HG03342 (cell line): ENCODE measurements around the gene GPR35.
"Not testable (repeated sequence)": the region's sequence is repeated elsewhere in the genome, so short reads cannot be mapped to it uniquely, and the experiment has no call there.

Experiments
- ATAC-seq: cut with Tn5 transposase; IDR thresholded peaks from one replicate; pipeline ENCODE4 v1.9.1; 2021; ENCODE audit warnings: mild to moderate bottlenecking, moderate library complexity; ENCODE audit not compliant: unreplicated experiment

GPR35 gene

DNA sequence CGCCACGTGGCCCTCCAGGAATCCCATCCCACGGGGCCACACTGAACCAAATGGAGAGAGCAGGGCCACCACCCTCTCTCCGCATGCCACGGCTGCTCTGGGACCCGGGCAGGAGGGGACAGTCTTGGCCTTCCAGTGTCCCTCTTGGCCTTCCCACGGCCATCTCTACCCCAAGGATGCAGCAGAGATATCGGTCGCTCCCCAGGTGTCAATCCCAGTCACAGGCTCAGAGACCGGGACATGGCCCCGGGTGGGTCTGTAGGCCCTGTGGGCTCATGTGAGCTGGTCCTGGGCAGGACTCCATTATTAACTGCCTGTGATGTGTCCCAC is 23.5 kb upstream of the GPR35 start:
- ATAC-seq = no peak

DNA sequence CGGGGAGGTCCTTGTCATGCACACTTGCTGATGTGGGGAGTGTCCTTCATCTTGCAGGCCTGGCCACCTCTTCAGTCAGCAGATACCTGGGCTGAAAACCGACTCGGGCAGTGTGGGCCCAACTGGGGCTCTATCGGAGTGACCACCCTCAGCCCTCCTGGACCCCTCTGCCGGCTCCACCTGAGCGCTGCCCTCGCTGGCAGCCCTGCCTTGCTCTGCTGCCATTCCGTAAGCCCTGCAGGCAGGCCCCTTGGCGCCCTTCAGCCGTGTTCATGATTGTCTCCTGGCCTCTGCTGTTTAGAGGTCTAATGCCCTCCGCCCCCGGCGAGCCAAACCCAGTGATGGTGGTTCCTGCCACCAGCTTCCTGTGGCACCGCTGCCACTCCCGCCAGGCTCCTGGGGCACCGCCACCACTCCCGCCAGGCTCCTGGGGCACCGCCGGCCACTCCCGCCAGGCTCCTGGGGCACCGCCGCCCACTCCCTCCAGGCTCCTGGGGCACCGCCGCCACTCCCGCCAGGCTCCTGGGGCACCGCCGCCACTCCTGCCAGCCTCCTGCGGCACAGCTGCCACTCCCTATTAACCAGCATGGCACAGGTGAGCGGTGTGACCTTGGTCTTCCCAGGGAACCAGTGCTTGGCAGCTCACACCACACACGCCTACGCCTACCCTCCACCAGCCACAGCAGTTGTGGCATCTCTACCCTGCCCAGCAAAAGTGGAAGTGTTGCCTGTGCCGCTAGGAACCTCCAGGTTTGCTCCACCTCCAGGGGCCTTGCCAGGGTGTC is 22.8 kb upstream of the GPR35 start:
- ATAC-seq = no peak

DNA sequence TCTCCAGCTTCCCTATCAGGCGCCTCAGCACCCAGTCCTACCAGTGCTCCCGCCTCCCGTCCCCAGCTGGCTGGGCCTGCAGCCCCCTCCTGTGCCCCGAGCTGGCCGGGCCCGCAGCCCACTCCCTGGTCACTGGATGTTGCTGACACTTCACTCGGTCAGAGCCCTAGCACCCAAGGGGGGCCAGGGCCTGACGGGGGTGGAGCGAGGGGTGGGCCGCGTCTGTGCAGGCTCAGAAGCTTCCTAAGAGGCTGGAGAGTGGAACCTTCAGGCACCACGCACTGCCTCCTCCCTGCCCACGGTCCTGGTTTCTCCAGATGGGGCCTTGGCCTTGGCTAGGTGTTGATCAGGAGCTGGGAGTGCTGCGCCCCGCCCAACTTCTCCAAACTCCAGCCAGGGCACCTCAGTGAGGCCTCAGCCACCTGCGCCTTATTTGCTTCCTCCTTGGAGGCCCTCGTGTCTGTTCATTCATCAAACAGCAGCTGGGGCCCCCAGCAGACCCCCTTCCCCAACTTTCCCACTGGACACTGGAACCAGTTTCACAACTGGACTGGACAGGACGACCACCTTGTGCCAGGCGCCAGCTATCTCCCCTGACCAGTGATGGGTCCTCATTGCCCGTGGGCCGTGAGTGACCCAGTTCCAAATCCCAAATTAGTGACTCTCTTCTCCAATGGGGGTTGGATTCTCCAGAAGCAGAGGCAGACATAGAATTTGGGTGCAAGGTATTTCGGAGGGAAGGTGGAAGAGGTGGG is 22.0 kb upstream of the GPR35 start:
- no peak for ATAC-seq

DNA sequence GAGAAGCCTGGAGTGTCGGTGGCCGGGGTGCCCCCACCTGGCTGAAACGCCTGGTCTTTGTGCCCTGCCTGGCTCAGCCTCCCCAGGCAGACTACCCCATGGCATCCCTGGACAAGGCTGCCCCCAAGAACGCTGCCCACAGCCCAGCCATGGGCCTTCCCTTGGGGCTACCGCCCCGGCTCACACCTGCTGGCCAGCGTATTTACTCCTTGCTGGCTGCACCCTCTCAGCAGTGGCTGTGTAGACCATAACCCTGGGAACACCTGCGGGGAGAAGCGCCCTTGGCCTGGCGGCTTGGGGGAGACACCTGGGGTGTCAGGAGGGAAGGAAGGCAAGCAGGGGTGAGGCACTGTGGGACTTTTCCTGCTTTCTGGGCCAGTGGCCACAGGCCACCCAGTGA is 21.4 kb upstream of the GPR35 start:
- no peak for ATAC-seq

DNA sequence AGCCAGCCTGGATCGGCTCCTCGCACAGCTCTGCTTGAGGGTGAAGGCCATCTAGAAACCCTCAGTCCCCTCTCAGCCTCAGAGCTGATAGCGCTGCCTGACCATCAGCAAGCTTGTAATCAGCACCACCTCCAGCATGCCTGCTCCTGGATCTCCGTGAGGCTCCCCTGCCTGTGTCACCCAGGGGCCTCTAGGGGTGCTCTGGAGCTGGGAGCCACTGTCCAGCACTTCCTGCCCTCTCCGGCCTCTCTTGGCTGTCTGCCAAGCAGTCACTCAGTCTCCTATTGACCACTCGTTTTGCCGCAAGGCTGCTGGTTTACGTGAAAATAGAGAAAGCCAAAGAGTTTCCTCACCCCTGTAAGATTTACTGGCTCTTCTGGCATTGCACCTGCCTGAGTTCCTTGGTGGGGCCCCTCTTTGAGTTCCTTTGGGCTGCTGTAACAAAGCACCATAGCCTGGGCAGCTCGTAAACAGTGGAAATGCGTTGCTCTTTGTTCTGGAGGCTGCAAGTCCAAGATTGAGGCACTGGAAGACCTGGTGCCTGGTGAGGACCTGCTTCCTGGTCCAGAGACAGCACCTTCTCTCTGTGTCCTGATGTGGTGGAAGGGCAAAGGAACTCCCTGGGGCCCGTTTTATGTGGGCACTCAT is 20.9 kb upstream of the GPR35 start:
- no peak for ATAC-seq

DNA sequence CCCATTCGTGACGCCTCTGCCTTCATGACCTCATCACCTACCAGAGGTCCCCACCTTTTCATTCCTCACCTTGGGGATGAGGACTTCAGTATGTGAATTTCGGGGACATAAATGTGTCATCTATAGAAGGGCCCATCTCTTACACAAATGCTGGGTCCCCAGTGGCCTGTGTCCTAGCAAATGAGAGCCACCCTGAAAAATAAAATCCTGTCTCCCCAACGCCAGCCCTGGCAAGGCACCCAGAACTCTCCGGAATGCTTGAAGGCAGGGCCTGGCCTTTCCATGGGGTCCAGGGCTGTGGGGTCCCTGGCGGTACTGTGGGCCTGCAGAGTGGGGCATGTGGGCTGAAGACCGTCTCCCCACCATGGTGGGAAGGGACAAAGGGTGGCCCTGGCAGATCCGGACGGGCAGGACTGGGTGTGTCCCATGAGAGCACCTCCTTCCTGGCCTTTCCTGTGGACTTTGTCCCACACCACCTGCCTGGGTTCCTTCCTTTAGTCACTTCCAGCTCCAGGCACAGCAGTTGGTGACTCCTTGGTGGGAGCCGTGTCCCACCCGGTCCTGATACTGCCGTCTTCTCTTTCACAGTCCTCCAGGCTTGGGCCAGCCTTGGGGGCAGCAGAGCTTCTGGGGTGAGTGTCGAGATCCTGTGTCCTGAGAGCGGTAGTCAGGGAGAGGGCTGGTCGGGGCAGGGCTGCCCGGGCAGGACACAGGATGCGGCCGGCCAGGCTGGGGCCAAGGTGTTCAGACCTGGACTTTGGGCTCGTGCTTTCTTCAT is 20.2 kb upstream of the GPR35 start:
- ATAC-seq = no peak

DNA sequence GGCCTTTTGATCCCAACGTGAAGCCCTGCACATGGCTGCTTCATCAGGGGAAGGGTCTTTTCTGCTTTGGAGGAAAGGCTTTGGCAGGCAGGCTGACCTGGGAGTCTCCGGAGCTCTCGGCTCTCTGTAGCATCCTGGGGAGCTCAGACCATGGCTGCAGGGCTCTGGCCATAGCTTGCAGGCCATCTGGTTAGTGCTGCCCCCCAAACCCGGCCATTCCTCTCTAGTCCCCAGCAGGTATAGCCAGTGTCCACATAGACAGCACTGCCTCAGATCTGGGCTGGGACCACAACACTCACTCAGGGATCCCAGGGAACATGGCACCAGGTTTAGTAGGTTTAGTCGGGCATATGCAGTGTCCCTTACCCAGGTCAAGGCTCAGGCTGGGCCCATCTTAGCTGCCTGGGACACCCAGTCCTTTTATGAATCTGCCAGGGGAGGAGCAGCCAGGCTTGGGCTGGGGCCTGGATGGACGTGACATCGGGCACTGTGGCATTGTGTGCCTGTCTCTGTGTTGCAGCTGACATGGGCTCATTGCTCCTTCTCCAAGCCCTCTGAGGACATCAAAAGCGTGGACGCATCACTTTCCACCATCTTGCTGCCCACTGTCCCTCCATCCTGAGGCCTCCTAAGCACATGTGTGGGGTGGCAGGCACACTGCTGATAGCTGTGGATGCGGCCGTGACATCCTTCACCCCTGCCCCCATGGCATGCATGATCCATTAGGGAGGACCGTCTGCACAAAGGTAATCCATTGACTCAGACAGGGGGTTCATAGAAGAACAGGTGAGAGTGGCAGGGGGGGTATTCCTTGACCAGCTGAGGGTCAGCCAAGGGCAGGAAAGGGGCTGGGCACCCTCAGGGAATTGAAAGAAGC is 19.2 kb upstream of the GPR35 start:
- ATAC-seq = no peak

DNA sequence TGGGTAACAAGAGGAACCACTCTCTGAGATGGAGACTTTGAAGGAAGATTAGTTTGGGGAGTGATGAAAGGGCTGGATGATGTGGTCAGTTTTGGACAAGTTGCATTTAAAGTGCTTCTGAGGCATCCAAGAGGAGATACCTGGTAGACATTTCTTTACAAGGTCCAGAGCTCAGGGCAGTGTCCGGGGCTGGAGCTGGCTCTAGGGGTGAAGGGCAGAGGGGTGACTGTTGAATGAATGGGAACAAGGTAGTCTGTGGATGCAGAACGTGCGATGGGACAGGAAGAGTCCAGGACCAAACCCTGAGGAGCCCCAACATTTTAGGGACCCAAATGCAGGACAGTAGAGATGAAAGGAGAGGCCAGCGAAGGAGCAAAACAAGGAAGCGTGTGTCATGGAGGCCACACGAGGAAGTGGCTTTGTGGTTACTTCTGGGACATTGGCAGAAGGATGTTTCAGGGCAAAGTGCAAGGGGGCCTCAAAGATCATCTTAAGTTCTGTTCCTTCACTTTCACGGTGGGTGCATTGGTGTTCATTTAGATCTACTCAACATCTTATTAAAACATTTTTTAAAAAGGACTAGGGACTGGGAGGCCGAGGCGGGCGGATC is 13.6 kb upstream of the GPR35 start:
- no peak for ATAC-seq

DNA sequence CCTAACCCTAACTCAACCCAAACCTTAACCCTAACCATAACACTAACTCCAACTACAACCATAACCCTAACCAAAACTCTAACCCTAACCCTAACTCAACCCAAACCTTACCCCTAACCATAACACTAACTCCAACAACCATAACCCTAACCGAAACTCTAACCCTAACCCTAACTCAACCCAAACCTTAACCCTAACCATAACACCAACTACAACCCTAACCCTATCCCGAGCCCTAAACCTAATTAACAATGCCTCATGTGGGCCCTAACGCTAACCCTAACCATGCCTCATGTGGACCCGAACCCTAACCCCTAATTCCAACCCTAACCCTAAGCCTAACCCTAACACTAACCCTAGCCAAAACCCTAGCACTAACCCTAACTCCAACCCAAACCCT is 11.5 kb upstream of the GPR35 start:
- no peak for ATAC-seq

DNA sequence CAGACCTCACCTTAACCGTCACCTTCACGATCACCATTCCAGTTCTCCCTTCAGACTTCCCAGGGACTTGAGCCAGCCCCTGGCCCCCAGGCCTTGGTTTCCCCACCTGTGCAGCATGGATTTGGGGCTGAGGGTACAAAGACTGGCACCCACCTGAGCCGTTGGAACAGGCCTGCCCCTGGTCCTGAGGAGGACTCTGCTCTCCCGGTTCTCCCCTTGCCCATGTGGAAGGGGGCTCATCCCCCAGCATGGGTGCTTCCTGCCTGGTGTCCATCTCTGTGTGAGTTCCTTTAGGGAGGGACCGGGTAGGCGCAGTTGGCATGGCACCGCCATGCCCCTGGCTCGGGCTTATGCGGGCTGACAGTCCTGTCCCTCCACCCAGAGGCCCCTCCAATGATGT is 10.9 kb upstream of the GPR35 start:
- ATAC-seq = no peak

DNA sequence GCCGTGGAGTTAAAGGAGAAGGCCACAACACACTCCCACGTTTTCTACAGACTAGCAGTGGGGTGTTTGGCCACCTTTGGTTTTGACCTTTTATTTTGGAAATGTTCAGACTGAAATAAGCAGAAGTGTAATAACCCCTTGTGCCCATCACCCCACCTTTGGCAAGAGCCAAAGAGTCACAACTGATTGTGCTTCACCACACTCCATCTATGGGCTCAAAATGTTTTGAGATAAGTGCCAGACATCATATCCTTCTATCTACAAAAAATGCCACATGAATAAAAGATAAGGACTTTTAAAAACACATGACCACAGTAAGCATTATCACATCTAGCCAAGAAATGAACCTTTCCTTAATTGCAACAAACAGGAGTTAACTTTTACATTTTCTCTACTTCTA is 9.9 kb upstream of the GPR35 start:
- ATAC-seq = no peak

DNA sequence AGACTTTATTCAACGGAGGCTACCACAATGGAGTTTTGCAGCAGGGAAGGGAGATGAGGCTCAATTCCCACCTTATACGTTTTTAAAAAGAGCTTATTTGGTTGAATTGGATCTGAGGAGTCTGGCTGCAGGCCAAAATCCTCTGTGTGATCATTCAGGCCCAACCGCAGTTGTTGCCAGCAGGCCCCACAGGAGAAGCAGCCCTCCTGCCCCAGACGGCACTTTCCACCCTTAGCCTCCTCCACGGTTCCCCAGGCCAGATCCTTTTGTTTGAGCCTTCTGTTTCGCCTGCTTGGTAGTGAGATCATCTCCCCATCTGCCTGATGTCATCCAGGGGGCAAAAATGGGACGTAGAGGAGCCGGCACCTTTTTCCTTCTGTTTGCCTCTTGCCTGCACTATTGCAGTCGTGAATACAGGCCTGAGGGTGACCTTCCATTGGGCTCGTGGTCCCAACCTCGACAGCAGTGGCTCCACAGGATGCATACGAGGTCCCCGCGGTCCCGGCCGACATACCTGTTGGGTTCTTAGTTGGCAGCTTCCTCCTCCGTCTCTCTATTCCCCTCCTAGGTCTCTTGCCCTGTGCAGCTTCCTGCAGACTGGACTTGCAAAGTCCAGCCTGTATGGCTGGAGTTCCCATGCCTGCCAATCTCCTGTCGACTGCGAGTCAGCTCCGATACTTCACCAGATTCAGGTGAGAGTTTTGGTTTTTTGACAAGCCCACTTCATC is 9.3 kb upstream of the GPR35 start:
- ATAC-seq = no peak

DNA sequence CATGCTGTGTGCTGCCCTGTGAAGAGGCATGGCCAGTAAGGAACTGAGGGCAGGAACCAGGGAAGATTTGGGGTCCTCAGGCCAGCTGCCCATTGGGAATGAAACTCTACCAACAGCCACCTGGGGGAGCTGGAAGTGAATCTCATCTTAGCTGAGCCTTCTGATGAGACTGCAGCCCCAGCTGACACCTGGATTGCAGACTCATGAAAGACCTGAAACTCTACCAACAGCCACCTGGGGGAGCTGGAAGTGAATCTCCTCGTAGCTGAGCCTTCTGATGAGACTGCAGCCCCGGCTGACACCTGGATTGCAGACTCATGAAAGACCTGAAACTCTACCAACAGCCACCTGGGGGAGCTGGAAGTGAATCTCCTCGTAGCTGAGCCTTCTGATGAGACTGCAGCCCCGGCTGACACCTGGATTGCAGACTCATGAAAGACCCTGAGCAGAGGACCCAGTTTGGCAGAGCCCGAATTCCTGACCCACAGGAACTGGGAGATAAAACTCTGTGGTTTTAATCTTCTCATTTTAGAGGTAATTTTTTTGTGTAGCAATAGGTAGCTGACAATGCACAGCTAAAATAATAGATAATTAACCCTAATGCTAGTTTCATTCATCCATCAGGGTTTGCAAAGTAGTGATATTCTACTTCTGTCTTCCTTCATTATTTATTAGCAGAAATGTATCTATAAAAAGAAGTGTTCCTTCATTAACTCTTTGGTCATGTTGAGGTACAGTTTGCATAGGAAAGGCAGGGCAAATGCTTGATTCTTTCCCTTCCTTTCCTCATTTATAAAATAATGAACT is 8.2 kb upstream of the GPR35 start:
- not testable (repeated sequence) for ATAC-seq

DNA sequence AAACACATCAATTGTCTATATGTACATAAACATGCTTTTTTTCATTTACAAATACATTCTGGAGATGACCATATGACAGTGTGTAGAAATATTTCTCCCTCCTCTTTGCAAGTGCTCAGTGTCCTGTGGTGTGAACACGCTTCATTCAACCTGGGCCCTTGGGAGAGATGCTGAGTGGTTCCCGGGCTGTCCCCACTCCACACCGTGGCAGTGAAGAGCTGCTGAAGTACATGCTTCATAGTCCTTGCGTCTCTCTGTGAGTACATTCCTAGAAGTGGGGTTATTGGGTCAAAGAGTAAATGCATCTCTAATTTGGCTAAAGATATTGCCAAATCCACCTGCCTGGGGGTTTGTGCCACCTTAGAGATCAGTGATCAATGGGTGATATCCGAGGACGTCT is 6.5 kb upstream of the GPR35 start:
- no peak for ATAC-seq

DNA sequence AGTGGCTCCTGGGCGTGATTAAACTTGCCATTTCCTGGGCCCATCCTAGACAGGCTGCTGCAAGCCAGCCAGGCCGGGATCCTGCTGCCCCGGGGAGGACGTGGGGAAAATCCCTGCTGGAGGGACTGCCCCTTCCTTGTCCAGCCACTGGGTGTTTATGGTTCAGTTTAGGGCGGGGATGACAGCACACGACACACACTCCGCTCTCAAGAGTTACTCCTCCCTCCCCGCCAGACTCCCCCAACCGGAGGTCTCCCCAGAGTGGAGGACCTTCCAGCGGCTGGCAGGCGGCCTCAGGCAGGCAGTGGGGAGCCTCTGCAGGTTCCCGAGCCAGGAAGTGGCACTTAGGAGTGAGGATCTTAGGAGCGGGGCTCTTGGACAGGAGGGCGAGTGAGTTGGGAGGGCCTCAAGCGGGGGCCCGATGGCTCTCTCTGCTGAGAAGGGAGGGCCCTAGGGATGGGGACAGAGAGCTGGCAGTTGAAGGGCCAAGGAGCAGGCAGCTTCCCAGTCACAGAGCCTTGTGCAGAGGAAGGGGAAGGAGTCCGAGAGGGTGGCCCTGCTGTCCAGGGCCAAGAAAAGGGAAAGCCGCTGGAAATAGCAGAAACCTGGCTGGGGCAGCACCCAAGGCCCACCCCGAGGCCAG is 5.7 kb upstream of the GPR35 start:
- no peak for ATAC-seq

DNA sequence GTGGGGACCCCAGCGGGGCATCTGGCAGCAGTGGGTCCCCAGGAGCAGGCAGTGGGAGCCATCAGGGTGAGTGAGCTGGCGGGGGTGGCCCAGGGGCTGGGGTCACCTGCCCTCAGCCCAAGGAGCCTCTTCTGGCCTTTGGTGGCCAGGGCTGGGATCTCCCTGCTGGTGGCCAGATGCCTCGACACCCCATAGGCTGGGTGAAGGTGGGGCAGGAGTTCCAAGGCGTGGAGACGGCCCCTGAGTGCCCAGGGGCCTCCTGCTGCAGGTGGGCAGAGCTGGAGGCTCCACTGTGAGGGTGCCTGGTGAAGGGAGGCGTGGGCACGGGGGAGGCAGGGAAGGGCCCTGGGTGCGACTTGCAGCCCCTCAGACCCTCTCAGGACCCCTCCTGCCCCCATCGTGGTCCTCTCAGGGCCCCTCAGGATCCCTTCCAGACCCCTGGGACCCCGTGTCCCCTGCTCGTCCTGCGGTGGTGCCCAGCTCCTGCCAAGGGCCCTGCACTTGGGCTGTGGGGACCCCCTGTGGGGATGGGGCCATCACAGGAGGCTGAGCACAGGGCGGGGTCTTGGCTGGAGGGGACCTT is 5.0 kb upstream of the GPR35 start:
- no peak for ATAC-seq

DNA sequence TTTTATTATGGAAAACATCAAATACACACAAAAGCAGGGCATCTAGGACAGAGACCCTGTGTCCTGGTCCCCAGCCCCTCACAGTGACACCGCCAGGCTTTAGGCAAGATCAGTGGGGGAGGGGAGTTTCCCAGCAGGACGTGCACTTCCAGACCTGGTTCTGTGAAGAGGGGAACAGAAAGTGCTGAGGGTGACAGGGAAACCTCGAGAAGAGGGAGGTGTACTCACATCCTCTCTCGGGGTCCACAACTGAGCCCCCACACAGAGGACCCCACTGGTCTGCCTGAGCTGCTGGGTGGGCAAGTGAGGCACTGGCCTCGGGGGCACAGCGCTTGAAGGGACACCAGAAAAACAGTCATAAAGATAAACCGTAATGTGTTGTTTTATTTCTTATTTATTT is 4.4 kb upstream of the GPR35 start:
- ATAC-seq = no peak

DNA sequence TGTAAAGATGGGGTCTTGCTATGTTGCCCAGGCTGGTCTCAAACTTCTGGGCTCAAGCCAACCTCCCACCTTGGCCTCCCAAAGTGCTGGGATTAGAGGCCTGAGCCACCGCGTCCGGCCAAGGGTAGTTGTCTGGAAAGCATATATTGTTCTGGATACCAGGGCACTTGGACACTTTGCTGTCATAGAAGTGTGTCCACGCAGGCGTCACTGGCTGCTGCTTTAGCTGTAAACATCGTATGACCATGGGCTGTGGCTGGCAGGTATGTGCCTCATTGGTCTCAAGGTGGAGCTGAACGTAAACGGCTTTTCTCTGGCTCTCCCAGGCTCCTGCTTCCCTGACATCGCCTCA is 3.2 kb upstream of the GPR35 start:
- ATAC-seq = no peak
